K562 (cell line): ENCODE results near the gene PHLDA3. TPM values are rescaled to one million over a fixed set of nuclear protein-coding genes. Genes with fewer than 3 reads are reported as not detected.

ENCODE experiments used
- CEBPG ChIP-seq, 3 experiments: fragments of 200-800 bp in 1 of 3; sonication (Bioruptor generic) in 1 of 3; sonication (generic) in 1 of 3; formaldehyde crosslinking in 1 of 3; IDR thresholded peaks in 2 of 3; conservative IDR thresholded peaks in 1 of 3; 2 replicates each; pipeline versions ENCODE4 v1.6.1 to v1.8.0; 2016 to 2022; ENCODE audit warnings: missing compliant biosample characterization in 2 of 3, missing genetic modification characterization in 2 of 3, mild to moderate bottlenecking in 1 of 3, missing genetic modification reagents in 1 of 3
- FOSL1 ChIP-seq: fragments of 200-800 bp; sonication (Bioruptor generic); conservative IDR thresholded peaks from 2 replicates; pipeline ENCODE4 v1.6.1; 2016; ENCODE audit warnings: missing genetic modification characterization, missing compliant biosample characterization
- MEIS2 ChIP-seq: fragments of 450-650 bp; IDR thresholded peaks from 2 replicates; pipeline ENCODE4 v1.6.1; 2014; ENCODE audit warnings: mild to moderate bottlenecking; ENCODE audit not compliant: partially characterized antibody
- NFRKB ChIP-seq: fragments of 450-650 bp; IDR thresholded peaks from 2 replicates; pipeline ENCODE4 v1.6.1; 2016; ENCODE audit warnings: low read depth
- RBBP5 ChIP-seq: fragments of 200-600 bp; sonication (generic); IDR thresholded peaks from 2 replicates; pipeline ENCODE4 v1.6.1; 2012; ENCODE audit warnings: borderline replicate concordance, mild to moderate bottlenecking, low read length, control low read depth, inconsistent platforms; ENCODE audit not compliant: insufficient read depth, poor library complexity, severe bottlenecking
- SAFB ChIP-seq: fragments of 200-400 bp; formaldehyde crosslinking; IDR thresholded peaks from 2 replicates; pipeline ENCODE4 v1.6.1; 2017; ENCODE audit warnings: low read depth, low read length, borderline replicate concordance
- SAFB2 ChIP-seq: fragments of 200-400 bp; formaldehyde crosslinking; IDR thresholded peaks from 2 replicates; pipeline ENCODE4 v1.6.1; 2018; ENCODE audit warnings: borderline replicate concordance, low read length, low read depth, moderate library complexity; ENCODE audit not compliant: severe bottlenecking
- SMAD1 ChIP-seq: fragments of 150-350 bp; IDR thresholded peaks from 2 replicates; pipeline ENCODE4 v1.6.1; 2014; ENCODE audit warnings: low read length, low read depth; ENCODE audit not compliant: partially characterized antibody
- TSC22D4 ChIP-seq: fragments of 450-650 bp; IDR thresholded peaks from 2 replicates; pipeline ENCODE4 v1.6.1; 2016; ENCODE audit warnings: missing genetic modification characterization, missing biosample characterization, control low read depth
- ZNF134 ChIP-seq: fragments of 250-450 bp; sonication (Bioruptor Pico); conservative IDR thresholded peaks from 2 replicates; pipeline ENCODE4 v1.4.0; 2020
- polyA plus RNA-seq, 8 experiments: library from polyadenylated mRNA; depleted of rRNA in 4 of 8; stranded (reverse) in 5 of 8; unstranded in 3 of 8; fragments of >200 nt; fragmentation: Nextera tagmentation in 2 of 8; fragmentation: Illumina TruSeq in 1 of 8; extraction: Ambion mirVana in 2 of 8; extraction: Trizol in 1 of 8; gene quantifications; 2 replicates each; pipeline versions ENCODE4 v1.2.1 to v1.2.3, GENCODE V29; 2011 to 2014; ENCODE audit warnings: inconsistent platforms in 1 of 8, missing spikeins in 1 of 8
- total RNA-seq, 7 experiments: library from RNA; depleted of rRNA in 6 of 7; stranded (reverse); fragments of >200 nt in 6 of 7; fragmentation: Illumina TruSeq in 2 of 7; extraction: Trizol in 2 of 7; gene quantifications; 2 replicates each; pipeline versions ENCODE4 v1.2.1 to v1.2.3, GENCODE V29; 2011 to 2021; ENCODE audit warnings: low replicate concordance in 1 of 7
- TF ChIP-seq, protein P1 (sequence below): sonication (generic); formaldehyde crosslinking; IDR thresholded peaks from 2 replicates; pipeline ENCODE4 v1.5.0; 2020; ENCODE audit warnings: missing genetic modification reagents

Gene PHLDA3
- total and polyA plus RNA-seq, 9 of the 15 experiments (the other 6 are each of a cell fraction or from before 2014, with no cell fraction given), result 0.11 to 0.27 TPM; not detected in 7

DNA sequence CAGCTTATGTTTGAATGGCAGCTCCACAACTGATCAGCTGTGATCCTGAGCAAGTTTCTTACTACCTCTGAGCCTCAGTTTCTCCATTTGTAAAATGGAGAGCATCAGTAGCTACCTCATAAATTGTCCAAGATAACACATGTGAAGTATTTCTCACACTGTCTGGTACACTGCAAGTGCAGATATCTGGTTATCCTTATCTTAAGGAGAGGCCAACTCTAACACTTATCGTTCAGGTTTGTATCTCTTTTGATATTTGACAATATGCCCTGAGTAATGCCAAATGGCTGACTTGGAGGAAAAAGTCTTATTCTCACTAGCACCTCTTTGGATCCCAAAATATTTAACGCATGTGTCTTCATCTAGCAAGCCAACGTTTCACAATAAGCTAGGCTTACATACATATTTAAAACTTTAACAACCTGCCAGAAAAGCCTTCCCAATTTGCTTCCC, 35.2 kb upstream of the PHLDA3 start (continued):
- TF ChIP-seq, protein P1, sequence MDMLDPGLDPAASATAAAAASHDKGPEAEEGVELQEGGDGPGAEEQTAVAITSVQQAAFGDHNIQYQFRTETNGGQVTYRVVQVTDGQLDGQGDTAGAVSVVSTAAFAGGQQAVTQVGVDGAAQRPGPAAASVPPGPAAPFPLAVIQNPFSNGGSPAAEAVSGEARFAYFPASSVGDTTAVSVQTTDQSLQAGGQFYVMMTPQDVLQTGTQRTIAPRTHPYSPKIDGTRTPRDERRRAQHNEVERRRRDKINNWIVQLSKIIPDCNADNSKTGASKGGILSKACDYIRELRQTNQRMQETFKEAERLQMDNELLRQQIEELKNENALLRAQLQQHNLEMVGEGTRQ (CRISPR knock-in tag), result no peak
- TF ChIP-seq CEBPG (CRISPR knock-in tag; IDR thresholded peaks at IDR 0.05) (no peak), CEBPG (tag; conservative IDR thresholded peaks at IDR 0.05 in 1 of 2, IDR thresholded peaks at IDR 0.05 in 1 of 2) (peak in 1 of 2 experiments; percentile 10; a peak in 1 of 4 replicates), NFRKB (no peak), SAFB (no peak), RBBP5 (no peak), SAFB2 (no peak), FOSL1 (tag) (peak; percentile 31; the same call in 1 of the 2 replicates), MEIS2 (peak; percentile 54), ZNF134 (CRISPR knock-in tag) (no peak), TSC22D4 (tag) (no peak), SMAD1 (no peak)
